A549 (cell line): Measurements from ENCODE around the gene SLC15A5. TPM values are rescaled to one million over a fixed set of nuclear protein-coding genes. Genes with fewer than 3 reads are reported as not detected.
A peak's percentile ranks its signal among the peaks of the same experiment; 100 is the strongest.

ENCODE experiments used
- ATAC-seq, 2 experiments: fragments of 200-7000 bp in 1 of 2; fragments of >200 bp in 1 of 2; cut with Nextera tagmentation in 1 of 2; cut with Tn5 transposase in 1 of 2; 3 replicates each; pipeline versions ENCODE4 v1.8.0 to v1.9.1; 2018 to 2020; ENCODE audit warnings: mild to moderate bottlenecking in 1 of 2, moderate library complexity in 1 of 2
- CTCF ChIA-PET: fragments of 300-600 bp; sonication (Branson Sonifier 250); formaldehyde crosslinking; extraction: SDS; loops from one replicate; lab custom pipeline; 2021; ENCODE audit warnings: antibody characterized with exemption, inconsistent platforms; lab: Yijun Ruan, JAX
- POLR2A ChIA-PET: fragments of 350-600 bp; formaldehyde crosslinking; extraction: SDS; loops from one replicate; lab custom pipeline; 2021; ENCODE audit warnings: antibody characterized with exemption, inconsistent platforms; lab: Yijun Ruan, JAX
- DNase-seq, 2 experiments: peaks; one replicate each; pipeline versions ENCODE4 v3.0.0 to v3.0.0-alpha.2; 2011 to 2016; ENCODE audit warnings: low read depth in 1 of 2, low spot score in 1 of 2
- FAIRE-seq: peaks from 2 replicates; lab custom pipeline; 2011; peaks lifted over from hg19 to GRCh38; lab: Jason Lieb, UNC
- H3K27ac ChIP-seq, 2 experiments: fragments of >200 bp; sonication (Bioruptor Twin); formaldehyde crosslinking; 3 replicates each; pipeline ENCODE4 v1.5.1; 2016 to 2017
- H3K4me1 ChIP-seq: fragments of >200 bp; sonication (Bioruptor Twin); formaldehyde crosslinking; 3 replicates; pipeline ENCODE4 v1.6.1; 2016
- H3K4me2 ChIP-seq: fragments of >200 bp; sonication (Bioruptor Twin); formaldehyde crosslinking; 3 replicates; pipeline ENCODE4 v1.6.1; 2016
- H3K4me3 ChIP-seq: fragments of >200 bp; sonication (Bioruptor Twin); formaldehyde crosslinking; 3 replicates; pipeline ENCODE4 v1.5.1; 2016
- H3K9me3 ChIP-seq: fragments of >200 bp; sonication (Bioruptor Twin); formaldehyde crosslinking; 3 replicates; pipeline ENCODE4 v1.6.1; 2016
- ATOH8 ChIP-seq: fragments of 250-450 bp; sonication (Bioruptor Pico); IDR thresholded peaks from 2 replicates; pipeline ENCODE4 v1.5.0; 2020; ENCODE audit warnings: low read depth, mild to moderate bottlenecking, moderate library complexity
- CTCF ChIP-seq: fragments of >200 bp; sonication (Bioruptor Twin); formaldehyde crosslinking; IDR thresholded peaks from 3 replicates; pipeline ENCODE4 v1.5.1; 2016
- EP300 ChIP-seq, 2 experiments: fragments of >200 bp; sonication (Bioruptor Twin); formaldehyde crosslinking; IDR thresholded peaks; 2 replicates in 1 of 2; 3 replicates in 1 of 2; pipeline ENCODE4 v1.6.1; 2016 to 2017
- FOSL2 ChIP-seq, 2 experiments: fragments of 450-650 bp in 1 of 2; fragments of >200 bp in 1 of 2; sonication (Bioruptor Twin) in 1 of 2; formaldehyde crosslinking; IDR thresholded peaks; 2 replicates each; pipeline versions ENCODE4 v1.5.0 to v1.6.1; 2016 to 2020; ENCODE audit warnings: mild to moderate bottlenecking in 1 of 2, moderate library complexity in 1 of 2
- HDAC2 ChIP-seq: fragments of 200-600 bp; sonication (generic); IDR thresholded peaks from 2 replicates; pipeline ENCODE4 v1.6.1; 2016
- HEYL ChIP-seq: fragments of 250-450 bp; sonication (Bioruptor Pico); IDR thresholded peaks from 2 replicates; pipeline ENCODE4 v1.8.0; 2021; ENCODE audit warnings: mild to moderate bottlenecking, moderate library complexity
- HOXA7 ChIP-seq: fragments of 250-450 bp; sonication (Bioruptor Pico); IDR thresholded peaks from 2 replicates; pipeline ENCODE4 v1.5.0; 2020; ENCODE audit warnings: mild to moderate bottlenecking, moderate library complexity
- JUNB ChIP-seq: fragments of >200 bp; sonication (Bioruptor Twin); formaldehyde crosslinking; IDR thresholded peaks from 2 replicates; pipeline ENCODE4 v1.6.1; 2016
- KDM5A ChIP-seq: fragments of 200-600 bp; sonication (generic); IDR thresholded peaks from 2 replicates; pipeline ENCODE4 v1.6.1; 2016; ENCODE audit warnings: antibody characterized with exemption, mild to moderate bottlenecking
- MYC ChIP-seq: IDR thresholded peaks from 2 replicates; pipeline ENCODE4 v1.6.1; 2012; ENCODE audit warnings: mild to moderate bottlenecking, inconsistent platforms, low read length, improper control_type of control experiment, borderline replicate concordance
- NR3C1 ChIP-seq: fragments of >200 bp; sonication (Bioruptor Twin); formaldehyde crosslinking; IDR thresholded peaks from 3 replicates; pipeline ENCODE4 v1.6.1; 2017
- POLR2A ChIP-seq: IDR thresholded peaks from 2 replicates; pipeline ENCODE4 v1.6.1; 2012; ENCODE audit warnings: mild to moderate bottlenecking, low read length
- RAD21 ChIP-seq, 2 experiments: fragments of >200 bp in 1 of 2; sonication (Bioruptor Twin) in 1 of 2; formaldehyde crosslinking in 1 of 2; IDR thresholded peaks in 1 of 2; conservative IDR thresholded peaks in 1 of 2; 2 replicates in 1 of 2; 3 replicates in 1 of 2; pipeline ENCODE4 v1.6.1; 2012 to 2018; ENCODE audit warnings: inconsistent platforms in 1 of 2
- SMC3 ChIP-seq: fragments of >200 bp; sonication (Bioruptor Twin); formaldehyde crosslinking; IDR thresholded peaks from 3 replicates; pipeline ENCODE4 v1.6.1; 2018; ENCODE audit warnings: inconsistent platforms
- TFCP2L1 ChIP-seq: fragments of 250-450 bp; sonication (Bioruptor Pico); IDR thresholded peaks from 2 replicates; pipeline ENCODE4 v1.5.0; 2021; ENCODE audit warnings: mild to moderate bottlenecking
- ZC3H11A ChIP-seq: fragments of 450-650 bp; IDR thresholded peaks from 2 replicates; pipeline ENCODE4 v1.6.1; 2014; ENCODE audit warnings: antibody characterized with exemption, mild to moderate bottlenecking
- ZSCAN20 ChIP-seq: fragments of 250-450 bp; sonication (Bioruptor Pico); IDR thresholded peaks from 2 replicates; pipeline ENCODE4 v1.8.0; 2022; ENCODE audit warnings: mild to moderate bottlenecking, moderate library complexity
- WGBS: methylation state at CpG from one replicate; pipeline ENCODE4 v1.1.6; 2017; ENCODE audit errors: missing lambda C conversion rate; 5-methylcytosine and 5-hydroxymethylcytosine counted together
- polyA plus RNA-seq, 4 experiments: library from polyadenylated mRNA; depleted of rRNA in 3 of 4; stranded (reverse); fragments of >200 nt; fragmentation: RNase III in 1 of 4; extraction: RNeasy Plus Mini Kit Qiagen cat#74134 plus additional on column Dnase treatment in 1 of 4; gene quantifications; 2 replicates in 3 of 4; 3 replicates in 1 of 4; pipeline ENCODE4 v1.2.3, GENCODE V29; 2011 to 2017

Gene SLC15A5
- polyA plus RNA-seq, 2 of the 4 experiments (the other 2 are of a cell fraction) = not detected

- CTCF ChIA-PET = interaction anchor here (0.8 to 2.2 kb wide), 9 partner anchors 11 to 481 kb away, joined by 3 to 11 read pairs (median 3); no protein-coding TSS in a partner anchor
- POLR2A ChIA-PET = no interaction called here
- FAIRE-seq (no peak), DNase-seq (peak; percentile 16 to 58), ATAC-seq (peak; percentile 73 to 83; a peak in 4 of 6 replicates)
- Histone ChIP-seq H3K27ac (no peak overlapping the region), H3K4me1 (no peaks in the 10 kb centered on the region), H3K4me2 (no peak overlapping the region), H3K4me3 (no peak overlapping the region), H3K9me3 (no peaks in the 10 kb centered on the region)
- TF ChIP-seq CTCF (peak; percentile 73), SMC3 (peak; percentile 76), ZC3H11A (no peak), RAD21 (conservative IDR thresholded peaks at IDR 0.05 in 1 of 2, IDR thresholded peaks at IDR 0.05 in 1 of 2) (peak; percentile 85 to 87)
- 0% methylated on average over 2 of the region's 2 CpGs for WGBS
These were observed 112.0 kb downstream of the SLC15A5 start for GRCh38 chr12:16165506-16165905.

- TF ChIP-seq NR3C1 = no peak
- TF ChIP-seq ATOH8 (CRISPR knock-in tag) = no peak
- no peak for TF ChIP-seq EP300 (IDR thresholded peaks at IDR 0.05)
- no peak for TF ChIP-seq CTCF
- no peak for TF ChIP-seq ZSCAN20 (CRISPR knock-in tag)
- TF ChIP-seq JUNB = no peak
- TF ChIP-seq HOXA7 (CRISPR knock-in tag) = no peak
- no peak for TF ChIP-seq MYC
- no peak for TF ChIP-seq HDAC2
- no peak for TF ChIP-seq KDM5A
- no peak for TF ChIP-seq POLR2A
- TF ChIP-seq HEYL (CRISPR knock-in tag) = no peak
- DNase-seq (no peak), FAIRE-seq (no peak), ATAC-seq (no peak)
- Histone ChIP-seq H3K4me3 (no peak overlapping the region), H3K27ac (no peak overlapping the region), H3K4me1 (no peaks in the 10 kb centered on the region), H3K9me3 (no peaks in the 10 kb centered on the region), H3K4me2 (no peak overlapping the region)
- ChIA-PET POLR2A (no interaction called here), CTCF (interaction anchor here (1.4 kb wide), 1 partner anchor 198 kb away, joined by 3 read pairs; no protein-coding TSS in a partner anchor)
These were observed 113.6 kb downstream of the SLC15A5 start for GRCh38 chr12:16163901-16164300.

GRCh38 chr12:16163146-16163545, 114.3 kb downstream of the SLC15A5 start:
- 5% methylated on average over 4 of the region's 4 CpGs for WGBS
- no peak for DNase-seq
- no peak for TF ChIP-seq HOXA7 (CRISPR knock-in tag)
- TF ChIP-seq TFCP2L1 (CRISPR knock-in tag) = no peak
- no peak for TF ChIP-seq FOSL2 (IDR thresholded peaks at IDR 0.05)
- TF ChIP-seq FOSL2 (CRISPR knock-in tag; IDR thresholded peaks at IDR 0.05) = no peak
- no peak for ATAC-seq
- CTCF ChIA-PET = no interaction called here
- no peaks in the 10 kb centered on the region for H3K9me3 ChIP-seq
- POLR2A ChIA-PET = no interaction called here
- H3K4me1 ChIP-seq = no peaks in the 10 kb centered on the region
- FAIRE-seq = no peak
- H3K4me2 ChIP-seq = no peak overlapping the region
- no peak overlapping the region for H3K27ac ChIP-seq
- H3K4me3 ChIP-seq = no peak overlapping the region
